Mesendoderm (in vitro differentiated cells): ENCODE data around the gene FBH1.
A peak's percentile ranks its signal among the peaks of the same experiment; 100 is the strongest.

Source experiments
- DNase-seq: peaks from one replicate; pipeline ENCODE4 v3.0.0; 2013
- H2AK5ac ChIP-seq: 2 replicates; pipeline ENCODE4 v1.6.1; 2013; ENCODE audit warnings: low read length, inconsistent platforms
- H2BK120ac ChIP-seq: 2 replicates; pipeline ENCODE4 v1.6.1; 2013; ENCODE audit warnings: low read depth, mild to moderate bottlenecking, low read length, moderate library complexity, mixed read lengths
- H2BK15ac ChIP-seq: replicated peaks from 2 replicates; pipeline ENCODE4 v1.6.1; 2013; ENCODE audit warnings: low read depth, mild to moderate bottlenecking, moderate library complexity
- H2BK5ac ChIP-seq: 2 replicates; pipeline ENCODE4 v1.6.1; 2013; ENCODE audit warnings: low read length, inconsistent platforms
- H3K18ac ChIP-seq: 2 replicates; pipeline ENCODE4 v1.6.1; 2013; ENCODE audit warnings: mild to moderate bottlenecking, low read length, mixed read lengths
- H3K23ac ChIP-seq: one replicate; pipeline ENCODE4 v1.6.1; 2013; ENCODE audit warnings: low read length
- H3K27ac ChIP-seq: 2 replicates; pipeline ENCODE4 v1.5.1; 2013; ENCODE audit warnings: low read depth, mild to moderate bottlenecking, inconsistent platforms, low read length, moderate library complexity
- H3K27me3 ChIP-seq: 2 replicates; pipeline ENCODE4 v1.6.1; 2013; ENCODE audit warnings: low read length, control low read depth, mild to moderate bottlenecking, inconsistent platforms; ENCODE audit not compliant: insufficient read depth, poor library complexity
- H3K36me3 ChIP-seq: 2 replicates; pipeline ENCODE4 v1.6.1; 2013; ENCODE audit warnings: low read length, inconsistent platforms; ENCODE audit not compliant: control insufficient read depth, insufficient read depth
- H3K4ac ChIP-seq: one replicate; pipeline ENCODE4 v1.6.1; 2013; ENCODE audit warnings: low read depth, mild to moderate bottlenecking, low read length, moderate library complexity
- H3K4me1 ChIP-seq: 2 replicates; pipeline ENCODE4 v1.6.1; 2013; ENCODE audit warnings: low read depth, low read length, inconsistent platforms; ENCODE audit not compliant: control insufficient read depth
- H3K4me2 ChIP-seq: 2 replicates; pipeline ENCODE4 v1.6.1; 2013; ENCODE audit warnings: low read length
- H3K4me3 ChIP-seq: 2 replicates; pipeline ENCODE4 v1.5.1; 2013; ENCODE audit warnings: mild to moderate bottlenecking, low read length
- H3K56ac ChIP-seq: one replicate; pipeline ENCODE4 v1.6.1; 2013; ENCODE audit warnings: low read length
- H3K79me1 ChIP-seq: 2 replicates; pipeline ENCODE4 v1.6.1; 2013; ENCODE audit warnings: low read length, inconsistent platforms
- H3K79me2 ChIP-seq: 2 replicates; pipeline ENCODE4 v1.6.1; 2013; ENCODE audit warnings: mild to moderate bottlenecking, low read length; ENCODE audit not compliant: control insufficient read depth, insufficient read depth
- H3K9ac ChIP-seq: 2 replicates; pipeline ENCODE4 v1.6.1; 2013; ENCODE audit warnings: low read length, inconsistent platforms
- H4K5ac ChIP-seq: one replicate; pipeline ENCODE4 v1.6.1; 2013; ENCODE audit warnings: low read length
- H4K8ac ChIP-seq: one replicate; pipeline ENCODE4 v1.6.1; 2013; ENCODE audit warnings: low read depth, mild to moderate bottlenecking, control low read depth, low read length, moderate library complexity
- WGBS: extraction: QIAGEN DNeasy Blood & Tissue Kit; methylation state at CpG from one replicate; pipeline ENCODE4 v1.1.7; 2013; ENCODE audit warnings: low lambda C conversion rate, missing lambda C conversion rate; ENCODE audit not compliant: insufficient coverage; ENCODE audit errors: extremely low coverage; 5-methylcytosine and 5-hydroxymethylcytosine counted together

Gene FBH1

DNA sequence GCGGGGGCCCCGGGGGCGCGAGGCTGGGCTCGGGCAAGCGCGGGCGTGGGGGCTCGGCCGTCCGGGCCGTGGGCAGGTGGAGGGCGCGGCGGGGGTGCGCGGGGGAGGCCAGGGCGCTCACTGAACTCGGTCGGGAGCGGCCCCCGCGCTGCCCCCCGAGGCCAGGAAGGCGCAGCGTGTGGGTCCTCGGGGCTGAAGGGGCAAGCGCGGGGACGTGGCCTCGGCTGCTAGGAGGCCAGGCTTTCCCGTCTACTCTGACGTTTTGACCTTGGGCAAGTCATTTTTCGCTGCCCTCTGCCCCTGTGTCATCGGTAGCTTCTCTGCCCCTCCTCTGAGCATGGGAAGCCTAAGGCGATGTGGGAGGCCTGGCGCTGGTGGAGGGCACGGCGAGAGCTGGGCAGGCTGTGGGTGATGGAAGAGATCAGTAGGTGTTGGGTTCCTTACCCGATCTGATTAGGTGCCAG is 441 bp downstream of the FBH1 start:
- Histone ChIP-seq H3K4me1 (peaks cover 4% of the 10 kb centered on the region), H3K18ac (peak overlapping the region; percentile 73), H3K27ac (no peak overlapping the region)

GRCh38 chr10:5891009-5891408 is 966 bp downstream of the FBH1 start:
- Histone ChIP-seq H3K23ac (peak overlapping the region; percentile 75), H2BK5ac (no peak overlapping the region), H3K4me1 (peaks cover 4% of the 10 kb centered on the region), H3K4me2 (peak overlapping the region; percentile 92), H4K5ac (no peak overlapping the region), H2AK5ac (no peak overlapping the region), H3K36me3 (peaks cover 2% of the 10 kb centered on the region), H2BK120ac (no peak overlapping the region), H3K4ac (no peak overlapping the region), H2BK15ac (no peak overlapping the region), H3K27ac (no peak overlapping the region), H3K56ac (peak overlapping the region; percentile 86), H3K27me3 (no peaks in the 10 kb centered on the region), H3K9ac (peak overlapping the region; percentile 85), H3K4me3 (peak overlapping the region; percentile 74), H3K18ac (no peak overlapping the region), H3K79me1 (peaks cover 27% of the 10 kb centered on the region), H4K8ac (no peak overlapping the region), H3K79me2 (peaks cover 26% of the 10 kb centered on the region)
- WGBS, result no CpG with 5 or more reads among the region's 7 CpGs
- DNase-seq, result no peak

More for the DNA sequence above, 441 bp downstream of the FBH1 start:
- Histone ChIP-seq H2BK120ac (peak overlapping the region; percentile 17), H3K79me1 (peaks cover 25% of the 10 kb centered on the region), H3K56ac (peak overlapping the region; percentile 86), H4K5ac (no peak overlapping the region), H2BK5ac (no peak overlapping the region), H2AK5ac (no peak overlapping the region), H3K4me3 (peak overlapping the region; percentile 74), H3K27me3 (no peaks in the 10 kb centered on the region), H2BK15ac (no peak overlapping the region), H3K79me2 (peaks cover 26% of the 10 kb centered on the region), H3K4ac (no peak overlapping the region), H4K8ac (no peak overlapping the region), H3K23ac (peak overlapping the region; percentile 48), H3K9ac (peak overlapping the region; percentile 85), H3K4me2 (peak overlapping the region; percentile 92), H3K36me3 (peaks cover 2% of the 10 kb centered on the region)
- no CpG with 5 or more reads among the region's 40 CpGs for WGBS
- peak; percentile 43 for DNase-seq

- H3K79me2 ChIP-seq, result peaks cover 26% of the 10 kb centered on the region
- no peak overlapping the region for H3K4me2 ChIP-seq
- H4K5ac ChIP-seq, result no peak overlapping the region
- H2BK5ac ChIP-seq, result no peak overlapping the region
- H3K36me3 ChIP-seq, result peaks cover 3% of the 10 kb centered on the region
- no peak overlapping the region for H3K18ac ChIP-seq
- no peaks in the 10 kb centered on the region for H3K27me3 ChIP-seq
- DNase-seq, result no peak
- H3K27ac ChIP-seq, result no peak overlapping the region
- no CpG with 5 or more reads among the region's 8 CpGs for WGBS
- H2BK15ac ChIP-seq, result no peak overlapping the region
- H3K23ac ChIP-seq, result no peak overlapping the region
- H3K9ac ChIP-seq, result no peak overlapping the region
- H2BK120ac ChIP-seq, result no peak overlapping the region
- no peak overlapping the region for H3K4ac ChIP-seq
- peaks cover 33% of the 10 kb centered on the region for H3K79me1 ChIP-seq
- peaks cover 4% of the 10 kb centered on the region for H3K4me1 ChIP-seq
- H2AK5ac ChIP-seq, result no peak overlapping the region
- no peak overlapping the region for H3K4me3 ChIP-seq
- no peak overlapping the region for H3K56ac ChIP-seq
- H4K8ac ChIP-seq, result no peak overlapping the region
Observed at GRCh38 chr10:5892007-5892406, 2.0 kb downstream of the FBH1 start.

GRCh38 chr10:5893321-5893720 is 3.3 kb downstream of the FBH1 start:
- Histone ChIP-seq H2AK5ac (no peak overlapping the region), H3K36me3 (peaks cover 4% of the 10 kb centered on the region), H4K5ac (no peak overlapping the region), H4K8ac (no peak overlapping the region), H2BK120ac (no peak overlapping the region), H3K23ac (no peak overlapping the region), H2BK15ac (no peak overlapping the region), H3K4me1 (peaks cover 4% of the 10 kb centered on the region), H3K4me3 (no peak overlapping the region), H3K18ac (no peak overlapping the region), H3K4ac (no peak overlapping the region), H2BK5ac (no peak overlapping the region), H3K9ac (no peak overlapping the region), H3K56ac (no peak overlapping the region), H3K4me2 (no peak overlapping the region), H3K27ac (no peak overlapping the region), H3K79me2 (peaks cover 26% of the 10 kb centered on the region), H3K27me3 (no peaks in the 10 kb centered on the region), H3K79me1 (peaks cover 37% of the 10 kb centered on the region)
- DNase-seq, result no peak
- no CpG with 5 or more reads among the region's 2 CpGs for WGBS

DNA sequence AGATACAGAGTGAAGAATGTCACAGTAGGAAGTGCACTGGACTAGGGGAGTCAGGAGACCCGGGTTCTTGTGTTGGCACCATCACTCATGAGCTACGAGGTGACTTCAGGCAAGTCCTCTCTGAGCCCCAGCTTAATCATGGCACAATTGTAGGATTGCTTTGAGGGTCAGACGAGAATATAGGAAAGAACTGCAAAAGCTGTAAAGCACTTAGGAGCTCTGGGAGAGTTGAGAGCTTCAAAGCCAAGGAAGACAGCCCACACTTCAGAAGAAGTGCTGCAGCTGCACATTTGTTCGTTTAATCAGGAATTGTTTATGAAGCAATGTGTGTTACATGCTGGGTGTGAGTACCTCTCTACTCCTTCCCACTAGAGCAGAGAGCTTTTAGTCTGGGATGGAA is 4.4 kb downstream of the FBH1 start:
- no peak overlapping the region for H4K5ac ChIP-seq
- H3K4ac ChIP-seq, result no peak overlapping the region
- no peak overlapping the region for H3K56ac ChIP-seq
- no CpG with 5 or more reads among the region's 4 CpGs for WGBS
- H3K4me1 ChIP-seq, result peaks cover 4% of the 10 kb centered on the region
- DNase-seq, result no peak
- no peak overlapping the region for H3K9ac ChIP-seq
- no peak overlapping the region for H3K4me2 ChIP-seq
- no peak overlapping the region for H2BK5ac ChIP-seq
- H3K27ac ChIP-seq, result no peak overlapping the region
- H3K79me1 ChIP-seq, result peaks cover 40% of the 10 kb centered on the region
- H3K18ac ChIP-seq, result no peak overlapping the region
- H2BK15ac ChIP-seq, result no peak overlapping the region
- H2BK120ac ChIP-seq, result no peak overlapping the region
- no peak overlapping the region for H3K4me3 ChIP-seq
- H3K79me2 ChIP-seq, result peaks cover 26% of the 10 kb centered on the region
- no peaks in the 10 kb centered on the region for H3K27me3 ChIP-seq
- no peak overlapping the region for H3K23ac ChIP-seq
- peaks cover 4% of the 10 kb centered on the region for H3K36me3 ChIP-seq
- no peak overlapping the region for H4K8ac ChIP-seq
- no peak overlapping the region for H2AK5ac ChIP-seq

GRCh38 chr10:5894873-5895272 is 4.8 kb downstream of the FBH1 start:
- Histone ChIP-seq H3K79me2 (peaks cover 26% of the 10 kb centered on the region), H3K27ac (no peak overlapping the region), H2AK5ac (no peak overlapping the region), H3K4me2 (no peak overlapping the region), H3K36me3 (peaks cover 4% of the 10 kb centered on the region), H3K4me1 (peaks cover 4% of the 10 kb centered on the region), H3K27me3 (no peaks in the 10 kb centered on the region), H4K8ac (no peak overlapping the region), H2BK15ac (no peak overlapping the region), H3K9ac (no peak overlapping the region), H3K56ac (no peak overlapping the region), H3K4me3 (no peak overlapping the region), H3K79me1 (peaks cover 40% of the 10 kb centered on the region), H3K4ac (no peak overlapping the region), H4K5ac (no peak overlapping the region), H2BK120ac (no peak overlapping the region), H3K23ac (no peak overlapping the region), H2BK5ac (no peak overlapping the region), H3K18ac (no peak overlapping the region)
- no CpG with 5 or more reads among the region's 8 CpGs for WGBS
- DNase-seq, result no peak
